Measurements from ENCODE around the gene GALNS. TPM values are rescaled to one million over a fixed set of nuclear protein-coding genes. Genes with fewer than 3 reads are reported as not detected.

Gene GALNS
- total and polyA plus RNA-seq, 2 of the 13 experiments (the other 11 are each of a cell fraction or from before 2014, with no cell fraction given), result 9.2 to 9.8 TPM

- no peak overlapping the region for H3K4me3 ChIP-seq (replicated peaks in 1 of 3; ENCODE audit: insufficient read depth in 1 of 3, low read depth in 2 of 3, low read length in 3 of 3)
- no peaks in the 10 kb centered on the region for H3K36me3 ChIP-seq (replicated peaks in 1 of 2; ENCODE audit: control insufficient read depth in 1 of 2, insufficient read depth in 2 of 2, low read length in 2 of 2)
- no peaks in the 10 kb centered on the region for H3K79me2 ChIP-seq (ENCODE audit: insufficient read depth, low read length)
- H3K9ac ChIP-seq (ENCODE audit: insufficient read depth, low read depth, low read length), result no peak overlapping the region
- in situ Hi-C loops (cut with HindIII; ENCODE audit: extremely low pct_ligation_motif_present, low pct_unique_long_range_greater_than_20kb), result loop anchor here (5.0 kb wide), 1 partner anchor 348 kb away; no protein-coding TSS in a partner anchor
- ATAC-seq (no peak), FAIRE-seq (no peak), DNase-seq (ENCODE audit: low spot score) (no peak)
- H3K27ac ChIP-seq (ENCODE audit: extremely low read length, insufficient read depth, low read length), result no peak overlapping the region
- peaks cover 0 to 5% of the 10 kb centered on the region in 2 experiments; a peak in 1 of 5 replicates for H3K27me3 ChIP-seq (ENCODE audit: control insufficient read depth in 1 of 2, insufficient read depth in 2 of 2, low read length in 2 of 2)
- ChIA-PET CTCF (ENCODE audit: low intra/inter-chr PET ratio, low total read pairs) (no interaction called here), POLR2A (no interaction called here)
- WGBS (ENCODE audit: low lambda C conversion rate), result 63% methylated on average over 15 of the region's 16 CpGs
- intact Hi-C loops (cut with micrococcal nuclease; ENCODE audit: unreplicated experiment), result loop anchor here (5.0 kb wide), 2 partner anchors 38 to 348 kb away; partner anchors contain the start of genes GALNS and TRAPPC2L
- H2AFZ ChIP-seq (ENCODE audit: low read length), result no peak overlapping the region
- H3K4me2 ChIP-seq (ENCODE audit: low read depth, low read length), result no peak overlapping the region
- H3K4me1 ChIP-seq (ENCODE audit: insufficient read depth, low read length), result peaks cover 29% of the 10 kb centered on the region
- no peaks in the 10 kb centered on the region for H4K20me1 ChIP-seq (ENCODE audit: insufficient read depth, low read length)
- H3K9me3 ChIP-seq (ENCODE audit: low read length), result no peaks in the 10 kb centered on the region
- no TSS peak for BruUV-seq (replicated peaks)
- TF ChIP-seq ZBTB8A (CRISPR knock-in tag; IDR thresholded peaks at IDR 0.05; ENCODE audit: borderline replicate concordance, low read depth) (no peak), FOXJ3 (CRISPR knock-in tag; IDR thresholded peaks at IDR 0.05; ENCODE audit: borderline replicate concordance) (no peak), CEBPB (IDR thresholded peaks at IDR 0.05; ENCODE audit: borderline replicate concordance, low read depth, low read length) (peak; percentile 62; the same call in 1 of the 2 replicates), ZFY (CRISPR knock-in tag; IDR thresholded peaks at IDR 0.05) (peak; percentile 48; the same call in 1 of the 2 replicates), SCMH1 (CRISPR knock-in tag; IDR thresholded peaks at IDR 0.05; ENCODE audit: borderline replicate concordance) (no peak), ZNF335 (CRISPR knock-in tag; IDR thresholded peaks at IDR 0.05) (peak; percentile 96), CEBPG (CRISPR knock-in tag; IDR thresholded peaks at IDR 0.05) (0 out of 2 replicates have a peak, but pooled peaks have one; percentile 17), ARNT2 (CRISPR knock-in tag; IDR thresholded peaks at IDR 0.05; ENCODE audit: low read depth) (no peak), PHF8 (CRISPR knock-in tag; IDR thresholded peaks at IDR 0.05) (no peak), SRF (IDR thresholded peaks at IDR 0.05; ENCODE audit: low read depth, low read length) (no peak), ARHGAP35 (CRISPR knock-in tag; IDR thresholded peaks at IDR 0.05; ENCODE audit: borderline replicate concordance) (no peak), ZNF652 (CRISPR knock-in tag; IDR thresholded peaks at IDR 0.05; ENCODE audit: borderline replicate concordance, low read depth) (no peak), ZBTB37 (CRISPR knock-in tag; IDR thresholded peaks at IDR 0.05) (no peak)
- TF ChIP-seq, protein P1, sequence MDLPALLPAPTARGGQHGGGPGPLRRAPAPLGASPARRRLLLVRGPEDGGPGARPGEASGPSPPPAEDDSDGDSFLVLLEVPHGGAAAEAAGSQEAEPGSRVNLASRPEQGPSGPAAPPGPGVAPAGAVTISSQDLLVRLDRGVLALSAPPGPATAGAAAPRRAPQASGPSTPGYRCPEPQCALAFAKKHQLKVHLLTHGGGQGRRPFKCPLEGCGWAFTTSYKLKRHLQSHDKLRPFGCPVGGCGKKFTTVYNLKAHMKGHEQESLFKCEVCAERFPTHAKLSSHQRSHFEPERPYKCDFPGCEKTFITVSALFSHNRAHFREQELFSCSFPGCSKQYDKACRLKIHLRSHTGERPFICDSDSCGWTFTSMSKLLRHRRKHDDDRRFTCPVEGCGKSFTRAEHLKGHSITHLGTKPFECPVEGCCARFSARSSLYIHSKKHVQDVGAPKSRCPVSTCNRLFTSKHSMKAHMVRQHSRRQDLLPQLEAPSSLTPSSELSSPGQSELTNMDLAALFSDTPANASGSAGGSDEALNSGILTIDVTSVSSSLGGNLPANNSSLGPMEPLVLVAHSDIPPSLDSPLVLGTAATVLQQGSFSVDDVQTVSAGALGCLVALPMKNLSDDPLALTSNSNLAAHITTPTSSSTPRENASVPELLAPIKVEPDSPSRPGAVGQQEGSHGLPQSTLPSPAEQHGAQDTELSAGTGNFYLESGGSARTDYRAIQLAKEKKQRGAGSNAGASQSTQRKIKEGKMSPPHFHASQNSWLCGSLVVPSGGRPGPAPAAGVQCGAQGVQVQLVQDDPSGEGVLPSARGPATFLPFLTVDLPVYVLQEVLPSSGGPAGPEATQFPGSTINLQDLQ (CRISPR knock-in tag; IDR thresholded peaks at IDR 0.05), result no peak
Observed at GRCh38 chr16:88819126-88819525, 37.6 kb downstream of the GALNS start.
